WTC11 (cell line): ENCODE results near the gene ARHGAP26. TPM values are rescaled to one million over a fixed set of nuclear protein-coding genes. Genes with fewer than 3 reads are reported as not detected.

Experiments
- ATAC-seq: fragments of 200-7000 bp; cut with Tn5 transposase; 2 replicates; pipeline ENCODE4 v1.10.0; 2021; ENCODE audit warnings: mild to moderate bottlenecking, moderate library complexity
- CTCF ChIA-PET: fragments of 300-600 bp; sonication (Branson Sonifier 250); formaldehyde crosslinking; loops from one replicate; lab custom pipeline; 2021; ENCODE audit warnings: antibody characterized with exemption; lab: Charles Lee
- POLR2A ChIA-PET: fragments of 350-600 bp; sonication (Branson Sonifier 250); formaldehyde crosslinking; loops from one replicate; lab custom pipeline; 2021; ENCODE audit warnings: antibody characterized with exemption; lab: Charles Lee
- DNase-seq: peaks from one replicate; pipeline ENCODE4 v3.0.0; 2021; ENCODE audit warnings: low spot score
- H3K27ac Mint-ChIP-seq: 2 replicates; pipeline ENCODE4 v1.8.0; 2021; ENCODE audit warnings: mixed read lengths
- H3K27me3 Mint-ChIP-seq: 2 replicates; pipeline ENCODE4 v1.8.0; 2021; ENCODE audit warnings: low read depth, mild to moderate bottlenecking, moderate library complexity, mixed read lengths
- H3K36me3 Mint-ChIP-seq: 2 replicates; pipeline ENCODE4 v1.8.0; 2021; ENCODE audit warnings: mixed read lengths
- H3K4me1 Mint-ChIP-seq: 2 replicates; pipeline ENCODE4 v1.8.0; 2022; ENCODE audit warnings: mixed read lengths
- H3K4me3 Mint-ChIP-seq: 2 replicates; pipeline ENCODE4 v1.8.0; 2021; ENCODE audit warnings: mild to moderate bottlenecking, moderate library complexity, mixed read lengths
- H3K9me3 Mint-ChIP-seq: 2 replicates; pipeline ENCODE4 v1.8.0; 2021; ENCODE audit warnings: mixed read lengths
- ELF4 ChIP-seq: sonication (generic); formaldehyde crosslinking; IDR thresholded peaks from 2 replicates; pipeline ENCODE4 v1.8.1; 2022; ENCODE audit warnings: low read depth, mild to moderate bottlenecking, moderate library complexity, missing genetic modification reagents
- NFATC4 ChIP-seq: fragments of 250-450 bp; sonication (Bioruptor Pico); IDR thresholded peaks from 2 replicates; pipeline ENCODE4 v1.9.0; 2021; ENCODE audit warnings: mild to moderate bottlenecking
- NFYB ChIP-seq: sonication (generic); formaldehyde crosslinking; conservative IDR thresholded peaks from 2 replicates; pipeline ENCODE4 v1.8.0; 2022; ENCODE audit warnings: low read depth, missing genetic modification reagents
- TEAD4 ChIP-seq: sonication (generic); formaldehyde crosslinking; IDR thresholded peaks from 2 replicates; pipeline ENCODE4 v1.8.0; 2022; ENCODE audit warnings: mild to moderate bottlenecking, missing genetic modification reagents
- ZNF121 ChIP-seq: sonication (generic); formaldehyde crosslinking; IDR thresholded peaks from 2 replicates; pipeline ENCODE4 v1.8.0; 2023; ENCODE audit warnings: missing genetic modification reagents
- ZNF416 ChIP-seq: fragments of 250-450 bp; sonication (Bioruptor Pico); IDR thresholded peaks from 2 replicates; pipeline ENCODE4 v1.9.0; 2021; ENCODE audit warnings: mild to moderate bottlenecking, inconsistent platforms
- total RNA-seq: library from RNA; stranded (reverse); gene quantifications from 3 replicates; pipeline ENCODE4 v1.2.3, GENCODE V29; 2021
- TF ChIP-seq, protein P1 (sequence below): sonication (generic); formaldehyde crosslinking; IDR thresholded peaks from 2 replicates; pipeline ENCODE4 v1.8.0; 2023; ENCODE audit warnings: missing genetic modification reagents, mild to moderate bottlenecking, borderline replicate concordance
- TF ChIP-seq, protein P2 (sequence below): fragments of 250-450 bp; sonication (Bioruptor Pico); IDR thresholded peaks from 2 replicates; pipeline ENCODE4 v1.8.0; 2021; ENCODE audit warnings: mild to moderate bottlenecking
- TF ChIP-seq, protein P3 (sequence below): sonication (generic); formaldehyde crosslinking; IDR thresholded peaks from 2 replicates; pipeline ENCODE4 v1.8.1; 2022; ENCODE audit warnings: low read depth, mild to moderate bottlenecking, moderate library complexity, missing genetic modification reagents, borderline replicate concordance
- TF ChIP-seq, protein P4 (sequence below): sonication (generic); formaldehyde crosslinking; IDR thresholded peaks from 2 replicates; pipeline ENCODE4 v1.8.1; 2022; ENCODE audit warnings: mild to moderate bottlenecking, missing genetic modification reagents, moderate library complexity, borderline replicate concordance
- TF ChIP-seq, protein P5 (sequence below): sonication (generic); formaldehyde crosslinking; IDR thresholded peaks from 2 replicates; pipeline ENCODE4 v1.8.0; 2022; ENCODE audit warnings: mild to moderate bottlenecking, missing genetic modification reagents
- TF ChIP-seq, protein P6 (sequence below): sonication (generic); formaldehyde crosslinking; IDR thresholded peaks from 2 replicates; pipeline ENCODE4 v1.8.1; 2023; ENCODE audit warnings: mild to moderate bottlenecking, missing genetic modification reagents, moderate library complexity
- TF ChIP-seq, protein P7 (sequence below): fragments of 250-450 bp; sonication (Bioruptor Pico); IDR thresholded peaks from 2 replicates; pipeline ENCODE4 v1.9.0; 2021; ENCODE audit warnings: mild to moderate bottlenecking, borderline replicate concordance

The ARHGAP26 gene
- total RNA-seq, 1 experiment from 2014 or later = 22.3 TPM

DNA sequence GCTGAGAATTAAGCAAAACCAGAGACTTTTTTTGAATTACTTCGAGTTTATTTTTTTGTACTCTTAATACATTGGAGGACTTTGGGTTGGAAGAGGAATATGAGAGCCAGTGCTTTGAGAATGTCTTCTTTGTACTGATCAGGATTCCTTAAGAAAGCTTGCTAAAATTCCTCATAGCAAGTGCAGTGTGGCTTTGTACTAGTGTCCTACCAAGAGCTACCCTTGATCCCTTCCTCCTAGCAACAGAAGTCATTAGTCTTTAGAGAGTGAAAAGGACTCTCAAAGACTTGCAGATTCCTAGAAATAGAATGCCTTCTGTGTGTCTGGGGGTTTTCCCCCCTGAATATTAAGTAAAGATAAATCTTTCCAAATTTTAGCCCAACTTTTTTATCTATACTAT, 276.1 kb downstream of the ARHGAP26 start (continued):
- TF ChIP-seq, protein P1, sequence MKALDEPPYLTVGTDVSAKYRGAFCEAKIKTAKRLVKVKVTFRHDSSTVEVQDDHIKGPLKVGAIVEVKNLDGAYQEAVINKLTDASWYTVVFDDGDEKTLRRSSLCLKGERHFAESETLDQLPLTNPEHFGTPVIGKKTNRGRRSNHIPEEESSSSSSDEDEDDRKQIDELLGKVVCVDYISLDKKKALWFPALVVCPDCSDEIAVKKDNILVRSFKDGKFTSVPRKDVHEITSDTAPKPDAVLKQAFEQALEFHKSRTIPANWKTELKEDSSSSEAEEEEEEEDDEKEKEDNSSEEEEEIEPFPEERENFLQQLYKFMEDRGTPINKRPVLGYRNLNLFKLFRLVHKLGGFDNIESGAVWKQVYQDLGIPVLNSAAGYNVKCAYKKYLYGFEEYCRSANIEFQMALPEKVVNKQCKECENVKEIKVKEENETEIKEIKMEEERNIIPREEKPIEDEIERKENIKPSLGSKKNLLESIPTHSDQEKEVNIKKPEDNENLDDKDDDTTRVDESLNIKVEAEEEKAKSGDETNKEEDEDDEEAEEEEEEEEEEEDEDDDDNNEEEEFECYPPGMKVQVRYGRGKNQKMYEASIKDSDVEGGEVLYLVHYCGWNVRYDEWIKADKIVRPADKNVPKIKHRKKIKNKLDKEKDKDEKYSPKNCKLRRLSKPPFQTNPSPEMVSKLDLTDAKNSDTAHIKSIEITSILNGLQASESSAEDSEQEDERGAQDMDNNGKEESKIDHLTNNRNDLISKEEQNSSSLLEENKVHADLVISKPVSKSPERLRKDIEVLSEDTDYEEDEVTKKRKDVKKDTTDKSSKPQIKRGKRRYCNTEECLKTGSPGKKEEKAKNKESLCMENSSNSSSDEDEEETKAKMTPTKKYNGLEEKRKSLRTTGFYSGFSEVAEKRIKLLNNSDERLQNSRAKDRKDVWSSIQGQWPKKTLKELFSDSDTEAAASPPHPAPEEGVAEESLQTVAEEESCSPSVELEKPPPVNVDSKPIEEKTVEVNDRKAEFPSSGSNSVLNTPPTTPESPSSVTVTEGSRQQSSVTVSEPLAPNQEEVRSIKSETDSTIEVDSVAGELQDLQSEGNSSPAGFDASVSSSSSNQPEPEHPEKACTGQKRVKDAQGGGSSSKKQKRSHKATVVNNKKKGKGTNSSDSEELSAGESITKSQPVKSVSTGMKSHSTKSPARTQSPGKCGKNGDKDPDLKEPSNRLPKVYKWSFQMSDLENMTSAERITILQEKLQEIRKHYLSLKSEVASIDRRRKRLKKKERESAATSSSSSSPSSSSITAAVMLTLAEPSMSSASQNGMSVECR = no peak
- TF ChIP-seq, all 79 proteins: peak for 0

DNA sequence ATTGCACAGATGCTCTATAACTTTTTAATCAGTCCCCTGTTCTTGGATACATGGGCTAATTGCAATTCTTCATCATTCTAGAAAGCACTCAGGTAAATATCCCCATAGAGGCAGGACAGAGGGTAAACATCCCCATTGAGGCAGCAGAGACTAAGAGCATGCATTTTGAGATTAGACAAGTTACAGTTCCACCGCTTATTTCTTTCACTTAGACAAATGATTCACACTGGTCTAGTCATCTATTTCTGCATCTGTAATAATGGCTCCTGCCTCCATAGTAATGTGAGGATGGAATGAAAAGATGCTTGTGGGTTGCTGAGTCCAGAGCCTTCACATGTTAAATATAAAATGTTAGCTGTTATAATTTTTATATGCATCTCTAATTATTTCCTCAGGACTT, 276.9 kb downstream of the ARHGAP26 start:
- Mint-ChIP-seq H3K27me3 (no peaks in the 10 kb centered on the region), H3K4me1 (peaks cover 35% of the 10 kb centered on the region), H3K9me3 (peaks cover 5% of the 10 kb centered on the region), H3K27ac (no peak overlapping the region), H3K4me3 (no peak overlapping the region), H3K36me3 (peaks cover 22% of the 10 kb centered on the region)
- ChIA-PET POLR2A (no interaction called here), CTCF (no interaction called here)
- TF ChIP-seq, protein P2, sequence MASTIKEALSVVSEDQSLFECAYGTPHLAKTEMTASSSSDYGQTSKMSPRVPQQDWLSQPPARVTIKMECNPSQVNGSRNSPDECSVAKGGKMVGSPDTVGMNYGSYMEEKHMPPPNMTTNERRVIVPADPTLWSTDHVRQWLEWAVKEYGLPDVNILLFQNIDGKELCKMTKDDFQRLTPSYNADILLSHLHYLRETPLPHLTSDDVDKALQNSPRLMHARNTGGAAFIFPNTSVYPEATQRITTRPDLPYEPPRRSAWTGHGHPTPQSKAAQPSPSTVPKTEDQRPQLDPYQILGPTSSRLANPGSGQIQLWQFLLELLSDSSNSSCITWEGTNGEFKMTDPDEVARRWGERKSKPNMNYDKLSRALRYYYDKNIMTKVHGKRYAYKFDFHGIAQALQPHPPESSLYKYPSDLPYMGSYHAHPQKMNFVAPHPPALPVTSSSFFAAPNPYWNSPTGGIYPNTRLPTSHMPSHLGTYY = no peak
- DNase-seq (no peak), ATAC-seq (no peak)

DNA sequence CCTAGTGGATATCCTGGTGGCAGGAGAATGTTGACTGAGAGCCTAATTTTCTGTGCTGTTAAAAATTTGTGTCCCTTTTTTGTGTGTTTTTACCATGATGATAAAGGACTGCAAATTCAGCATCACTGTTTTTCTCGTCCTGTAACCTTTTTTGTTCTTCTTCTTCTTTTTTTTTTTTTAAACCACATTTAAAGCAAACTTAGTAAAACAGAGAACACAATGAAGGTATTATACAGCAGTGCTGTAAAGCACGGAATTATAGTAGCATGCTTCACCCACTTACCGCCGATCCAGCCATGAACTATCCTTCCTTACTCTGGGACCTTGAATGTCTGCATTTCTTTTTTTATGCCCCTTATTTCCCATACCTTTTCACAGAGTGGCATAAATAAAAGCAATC, 280.0 kb downstream of the ARHGAP26 start:
- H3K4me1 Mint-ChIP-seq = peaks cover 41% of the 10 kb centered on the region
- no peak overlapping the region for H3K4me3 Mint-ChIP-seq
- no peak overlapping the region for H3K27ac Mint-ChIP-seq
- H3K27me3 Mint-ChIP-seq = no peaks in the 10 kb centered on the region
- no peak for DNase-seq
- H3K36me3 Mint-ChIP-seq = peaks cover 6% of the 10 kb centered on the region; the same call in 1 of the 2 replicates
- CTCF ChIA-PET = no interaction called here
- no peak for ATAC-seq
- POLR2A ChIA-PET = no interaction called here
- peaks cover under 1% of the 10 kb centered on the region for H3K9me3 Mint-ChIP-seq
- TF ChIP-seq NFYB (no peak), ZNF416 (no peak), NFATC4 (CRISPR knock-in tag) (no peak), TEAD4 (CRISPR knock-in tag) (no peak), ZNF121 (CRISPR knock-in tag) (no peak), ELF4 (no peak)
- TF ChIP-seq, protein P3, sequence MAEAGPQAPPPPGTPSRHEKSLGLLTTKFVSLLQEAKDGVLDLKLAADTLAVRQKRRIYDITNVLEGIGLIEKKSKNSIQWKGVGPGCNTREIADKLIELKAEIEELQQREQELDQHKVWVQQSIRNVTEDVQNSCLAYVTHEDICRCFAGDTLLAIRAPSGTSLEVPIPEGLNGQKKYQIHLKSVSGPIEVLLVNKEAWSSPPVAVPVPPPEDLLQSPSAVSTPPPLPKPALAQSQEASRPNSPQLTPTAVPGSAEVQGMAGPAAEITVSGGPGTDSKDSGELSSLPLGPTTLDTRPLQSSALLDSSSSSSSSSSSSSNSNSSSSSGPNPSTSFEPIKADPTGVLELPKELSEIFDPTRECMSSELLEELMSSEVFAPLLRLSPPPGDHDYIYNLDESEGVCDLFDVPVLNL (CRISPR knock-in tag) = no peak
- TF ChIP-seq, protein P4, sequence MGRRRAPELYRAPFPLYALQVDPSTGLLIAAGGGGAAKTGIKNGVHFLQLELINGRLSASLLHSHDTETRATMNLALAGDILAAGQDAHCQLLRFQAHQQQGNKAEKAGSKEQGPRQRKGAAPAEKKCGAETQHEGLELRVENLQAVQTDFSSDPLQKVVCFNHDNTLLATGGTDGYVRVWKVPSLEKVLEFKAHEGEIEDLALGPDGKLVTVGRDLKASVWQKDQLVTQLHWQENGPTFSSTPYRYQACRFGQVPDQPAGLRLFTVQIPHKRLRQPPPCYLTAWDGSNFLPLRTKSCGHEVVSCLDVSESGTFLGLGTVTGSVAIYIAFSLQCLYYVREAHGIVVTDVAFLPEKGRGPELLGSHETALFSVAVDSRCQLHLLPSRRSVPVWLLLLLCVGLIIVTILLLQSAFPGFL (CRISPR knock-in tag) = no peak
- TF ChIP-seq, protein P5, sequence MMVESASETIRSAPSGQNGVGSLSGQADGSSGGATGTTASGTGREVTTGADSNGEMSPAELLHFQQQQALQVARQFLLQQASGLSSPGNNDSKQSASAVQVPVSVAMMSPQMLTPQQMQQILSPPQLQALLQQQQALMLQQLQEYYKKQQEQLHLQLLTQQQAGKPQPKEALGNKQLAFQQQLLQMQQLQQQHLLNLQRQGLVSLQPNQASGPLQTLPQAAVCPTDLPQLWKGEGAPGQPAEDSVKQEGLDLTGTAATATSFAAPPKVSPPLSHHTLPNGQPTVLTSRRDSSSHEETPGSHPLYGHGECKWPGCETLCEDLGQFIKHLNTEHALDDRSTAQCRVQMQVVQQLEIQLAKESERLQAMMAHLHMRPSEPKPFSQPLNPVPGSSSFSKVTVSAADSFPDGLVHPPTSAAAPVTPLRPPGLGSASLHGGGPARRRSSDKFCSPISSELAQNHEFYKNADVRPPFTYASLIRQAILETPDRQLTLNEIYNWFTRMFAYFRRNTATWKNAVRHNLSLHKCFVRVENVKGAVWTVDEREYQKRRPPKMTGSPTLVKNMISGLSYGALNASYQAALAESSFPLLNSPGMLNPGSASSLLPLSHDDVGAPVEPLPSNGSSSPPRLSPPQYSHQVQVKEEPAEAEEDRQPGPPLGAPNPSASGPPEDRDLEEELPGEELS (CRISPR knock-in tag) = no peak
- TF ChIP-seq, protein P6, sequence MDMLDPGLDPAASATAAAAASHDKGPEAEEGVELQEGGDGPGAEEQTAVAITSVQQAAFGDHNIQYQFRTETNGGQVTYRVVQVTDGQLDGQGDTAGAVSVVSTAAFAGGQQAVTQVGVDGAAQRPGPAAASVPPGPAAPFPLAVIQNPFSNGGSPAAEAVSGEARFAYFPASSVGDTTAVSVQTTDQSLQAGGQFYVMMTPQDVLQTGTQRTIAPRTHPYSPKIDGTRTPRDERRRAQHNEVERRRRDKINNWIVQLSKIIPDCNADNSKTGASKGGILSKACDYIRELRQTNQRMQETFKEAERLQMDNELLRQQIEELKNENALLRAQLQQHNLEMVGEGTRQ (CRISPR knock-in tag) = no peak
- TF ChIP-seq, protein P7, sequence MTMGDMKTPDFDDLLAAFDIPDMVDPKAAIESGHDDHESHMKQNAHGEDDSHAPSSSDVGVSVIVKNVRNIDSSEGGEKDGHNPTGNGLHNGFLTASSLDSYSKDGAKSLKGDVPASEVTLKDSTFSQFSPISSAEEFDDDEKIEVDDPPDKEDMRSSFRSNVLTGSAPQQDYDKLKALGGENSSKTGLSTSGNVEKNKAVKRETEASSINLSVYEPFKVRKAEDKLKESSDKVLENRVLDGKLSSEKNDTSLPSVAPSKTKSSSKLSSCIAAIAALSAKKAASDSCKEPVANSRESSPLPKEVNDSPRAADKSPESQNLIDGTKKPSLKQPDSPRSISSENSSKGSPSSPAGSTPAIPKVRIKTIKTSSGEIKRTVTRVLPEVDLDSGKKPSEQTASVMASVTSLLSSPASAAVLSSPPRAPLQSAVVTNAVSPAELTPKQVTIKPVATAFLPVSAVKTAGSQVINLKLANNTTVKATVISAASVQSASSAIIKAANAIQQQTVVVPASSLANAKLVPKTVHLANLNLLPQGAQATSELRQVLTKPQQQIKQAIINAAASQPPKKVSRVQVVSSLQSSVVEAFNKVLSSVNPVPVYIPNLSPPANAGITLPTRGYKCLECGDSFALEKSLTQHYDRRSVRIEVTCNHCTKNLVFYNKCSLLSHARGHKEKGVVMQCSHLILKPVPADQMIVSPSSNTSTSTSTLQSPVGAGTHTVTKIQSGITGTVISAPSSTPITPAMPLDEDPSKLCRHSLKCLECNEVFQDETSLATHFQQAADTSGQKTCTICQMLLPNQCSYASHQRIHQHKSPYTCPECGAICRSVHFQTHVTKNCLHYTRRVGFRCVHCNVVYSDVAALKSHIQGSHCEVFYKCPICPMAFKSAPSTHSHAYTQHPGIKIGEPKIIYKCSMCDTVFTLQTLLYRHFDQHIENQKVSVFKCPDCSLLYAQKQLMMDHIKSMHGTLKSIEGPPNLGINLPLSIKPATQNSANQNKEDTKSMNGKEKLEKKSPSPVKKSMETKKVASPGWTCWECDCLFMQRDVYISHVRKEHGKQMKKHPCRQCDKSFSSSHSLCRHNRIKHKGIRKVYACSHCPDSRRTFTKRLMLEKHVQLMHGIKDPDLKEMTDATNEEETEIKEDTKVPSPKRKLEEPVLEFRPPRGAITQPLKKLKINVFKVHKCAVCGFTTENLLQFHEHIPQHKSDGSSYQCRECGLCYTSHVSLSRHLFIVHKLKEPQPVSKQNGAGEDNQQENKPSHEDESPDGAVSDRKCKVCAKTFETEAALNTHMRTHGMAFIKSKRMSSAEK (CRISPR knock-in tag) = no peak
